Panc1 (cell line): ENCODE results near the gene LDB2. TPM values are rescaled to one million over a fixed set of nuclear protein-coding genes. Genes with fewer than 3 reads are reported as not detected.

Source experiments
- ATAC-seq: fragments of 200-7000 bp; cut with Tn5 transposase; 2 replicates; pipeline ENCODE4 v1.9.1; 2020; ENCODE audit warnings: mild to moderate bottlenecking, moderate library complexity
- BruUV-seq: library from RNA; stranded (reverse); fragments of 400-500 nt; replicated peaks from 2 replicates; lab custom pipeline; 2021; lab: Mats Ljungman, UMichigan
- CTCF ChIA-PET: fragments of 300-600 bp; sonication (Branson Sonifier 250); formaldehyde crosslinking; loops from one replicate; lab custom pipeline; 2022; ENCODE audit warnings: antibody characterized with exemption; lab: Charles Lee
- POLR2A ChIA-PET: fragments of 300-600 bp; sonication (Branson Sonifier 250); formaldehyde crosslinking; loops from one replicate; lab custom pipeline; 2022; ENCODE audit warnings: antibody characterized with exemption; lab: Charles Lee
- DNase-seq: peaks from one replicate; pipeline ENCODE4 v3.0.0-alpha.2; 2010; ENCODE audit warnings: low read depth, low spot score
- H3K27ac ChIP-seq: 2 replicates; pipeline ENCODE4 v1.5.1; 2011; ENCODE audit warnings: mild to moderate bottlenecking, low read length, inconsistent platforms
- H3K27me3 ChIP-seq: fragments of 200-500 bp; sonication (Bioruptor generic); 2 replicates; pipeline ENCODE4 v1.6.0; 2014; ENCODE audit warnings: low read length, inconsistent platforms; ENCODE audit not compliant: control insufficient read depth, insufficient read depth
- H3K36me3 ChIP-seq: fragments of 200-500 bp; sonication (Bioruptor generic); 2 replicates; pipeline ENCODE4 v1.5.1; 2014; ENCODE audit warnings: inconsistent platforms, mild to moderate bottlenecking, low read length, moderate library complexity; ENCODE audit not compliant: control insufficient read depth, insufficient read depth
- H3K4me1 ChIP-seq: 2 replicates; pipeline ENCODE4 v1.5.1; 2011; ENCODE audit warnings: inconsistent platforms, mild to moderate bottlenecking, low read length, moderate library complexity; ENCODE audit not compliant: control insufficient read depth, insufficient read depth
- H3K4me3 ChIP-seq, 2 experiments: 2 replicates each; pipeline ENCODE4 v1.5.1; 2011 to 2012; ENCODE audit warnings: low read depth in 2 of 2, low read length in 2 of 2, mild to moderate bottlenecking in 2 of 2, inconsistent platforms in 1 of 2, moderate library complexity in 1 of 2
- H3K9me3 ChIP-seq: fragments of 200-500 bp; sonication (Bioruptor generic); 2 replicates; pipeline ENCODE4 v1.5.1; 2014; ENCODE audit warnings: low read depth, mild to moderate bottlenecking, inconsistent platforms, low read length, moderate library complexity; ENCODE audit not compliant: control insufficient read depth, insufficient read depth
- CTCF ChIP-seq: fragments of 450-650 bp; IDR thresholded peaks from 2 replicates; pipeline ENCODE4 v1.5.1; 2017; ENCODE audit warnings: mild to moderate bottlenecking
- POLR2AphosphoS5 ChIP-seq: IDR thresholded peaks from 2 replicates; pipeline ENCODE4 v1.6.1; 2012; ENCODE audit warnings: mild to moderate bottlenecking, low read depth, low read length, moderate library complexity
- REST ChIP-seq, 2 experiments: IDR thresholded peaks; 2 replicates each; pipeline ENCODE4 v1.6.1; 2011 to 2012; ENCODE audit warnings: low read depth in 2 of 2, control low read depth in 1 of 2, low read length in 1 of 2, mild to moderate bottlenecking in 1 of 2, moderate library complexity in 1 of 2; ENCODE audit not compliant: insufficient read depth in 1 of 2
- SIN3A ChIP-seq: IDR thresholded peaks from 2 replicates; pipeline ENCODE4 v1.6.1; 2012; ENCODE audit warnings: low read depth, mild to moderate bottlenecking, low read length, moderate library complexity, borderline replicate concordance; ENCODE audit not compliant: insufficient read depth
- TCF7L2 ChIP-seq: IDR thresholded peaks from 2 replicates; pipeline ENCODE4 v1.6.1; 2011; ENCODE audit warnings: mild to moderate bottlenecking, low read depth, low read length, inconsistent platforms
- in situ Hi-C: cut with HindIII; loops from 2 replicates; pipeline ENCODE4 v1.10.0; 2016; ENCODE audit warnings: low sequenced_read_pairs, low pct_unique_long_range_greater_than_20kb
- intact Hi-C: fragments of 100-400 bp; cut with micrococcal nuclease; formaldehyde crosslinking; loops from one replicate; pipeline ENCODE4 v1.10.0; 2022; ENCODE audit not compliant: unreplicated experiment
- total RNA-seq: library from RNA; stranded (reverse); gene quantifications from one replicate; pipeline ENCODE4 v1.2.1, GENCODE V29; 2021; ENCODE audit not compliant: unreplicated experiment

LDB2 gene
- total RNA-seq, 1 experiment from 2014 or later, result not detected

GRCh38 chr4:16687845-16688244, 210.6 kb downstream of the LDB2 start:
- Histone ChIP-seq H3K9me3 (no peaks in the 10 kb centered on the region), H3K4me3 (no peak overlapping the region), H3K36me3 (no peaks in the 10 kb centered on the region), H3K27ac (no peak overlapping the region), H3K27me3 (no peaks in the 10 kb centered on the region), H3K4me1 (no peaks in the 10 kb centered on the region)
- intact Hi-C loops (no loop called here), in situ Hi-C loops (no loop called here)
- ATAC-seq, result no peak
- no peak for TF ChIP-seq REST (IDR thresholded peaks at IDR 0.05; ENCODE audit: insufficient read depth in 1 of 2, low read depth in 2 of 2, low read length in 1 of 2)
- no peak for TF ChIP-seq SIN3A
- TF ChIP-seq TCF7L2, result no peak
- no peak for TF ChIP-seq POLR2AphosphoS5
- ChIA-PET POLR2A (no interaction called here), CTCF (no interaction called here)
- no TSS peak for BruUV-seq
- no peak for DNase-seq

- TF ChIP-seq SIN3A, result no peak
- no peak for TF ChIP-seq POLR2AphosphoS5
- TF ChIP-seq REST (IDR thresholded peaks at IDR 0.05; ENCODE audit: insufficient read depth in 1 of 2, low read depth in 2 of 2, low read length in 1 of 2), result no peak
- no peak for TF ChIP-seq TCF7L2
- no peak for TF ChIP-seq CTCF
- CTCF ChIA-PET, result no interaction called here
- H3K27me3 ChIP-seq, result no peaks in the 10 kb centered on the region
- POLR2A ChIA-PET, result no interaction called here
- H3K27ac ChIP-seq, result no peak overlapping the region
- ATAC-seq (no peak), DNase-seq (no peak)
- H3K4me3 ChIP-seq, result no peak overlapping the region
- in situ Hi-C loops (no loop called here), intact Hi-C loops (no loop called here)
- no peaks in the 10 kb centered on the region for H3K4me1 ChIP-seq
- H3K9me3 ChIP-seq, result no peaks in the 10 kb centered on the region
- H3K36me3 ChIP-seq, result no peaks in the 10 kb centered on the region
- BruUV-seq, result no TSS peak
These were observed 211.4 kb downstream of the LDB2 start for GRCh38 chr4:16687011-16687410.
